Measurements from ENCODE around the gene CNTFR.

CNTFR gene

DNA sequence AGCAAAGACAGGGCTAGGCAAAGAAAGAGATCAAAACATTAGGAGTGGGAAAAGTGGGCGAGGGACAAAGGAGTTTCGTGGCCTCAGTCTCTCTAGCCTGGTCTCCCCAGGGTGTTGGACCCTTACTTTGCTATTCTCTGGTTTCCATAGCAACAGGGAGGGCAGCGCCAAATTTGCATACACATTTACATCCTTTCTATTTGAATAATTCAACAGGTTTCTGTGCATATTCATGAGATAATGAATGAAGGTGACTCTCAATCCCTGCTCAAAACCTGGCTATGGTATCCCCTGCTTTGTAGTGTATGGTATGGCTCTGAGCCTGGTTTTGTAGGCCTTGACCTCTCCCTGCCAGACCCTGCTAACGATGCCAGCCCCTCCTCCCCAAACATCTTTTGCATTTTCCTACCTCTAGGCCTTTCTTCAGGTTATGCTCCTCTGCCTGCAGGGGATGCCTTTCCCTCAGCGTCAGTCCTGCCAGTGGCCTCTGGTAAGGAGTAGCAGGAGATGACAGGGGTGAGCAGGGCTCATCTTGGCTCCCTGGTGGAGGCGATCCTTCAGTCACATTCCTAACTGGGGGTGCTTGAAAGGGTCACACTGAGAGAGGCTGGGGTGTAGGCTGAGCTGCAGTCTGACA lies 12.5 kb upstream of the CNTFR start:
- DNase-seq (ENCODE audit: low read depth in 1 of 2, low spot score in 1 of 2): no peak
- Histone ChIP-seq H3K27ac (replicated peaks) (no peak overlapping the region), H3K4me3 (replicated peaks; ENCODE audit: insufficient read depth, low read length) (no peak overlapping the region), H3K27me3 (ENCODE audit: insufficient read depth, poor library complexity, severe bottlenecking) (no peaks in the 10 kb centered on the region)
- TF ChIP-seq POLR2AphosphoS5 (IDR thresholded peaks at IDR 0.05; ENCODE audit: low read depth) (no peak), GABPA (IDR thresholded peaks at IDR 0.05; ENCODE audit: low read depth) (no peak)

DNA sequence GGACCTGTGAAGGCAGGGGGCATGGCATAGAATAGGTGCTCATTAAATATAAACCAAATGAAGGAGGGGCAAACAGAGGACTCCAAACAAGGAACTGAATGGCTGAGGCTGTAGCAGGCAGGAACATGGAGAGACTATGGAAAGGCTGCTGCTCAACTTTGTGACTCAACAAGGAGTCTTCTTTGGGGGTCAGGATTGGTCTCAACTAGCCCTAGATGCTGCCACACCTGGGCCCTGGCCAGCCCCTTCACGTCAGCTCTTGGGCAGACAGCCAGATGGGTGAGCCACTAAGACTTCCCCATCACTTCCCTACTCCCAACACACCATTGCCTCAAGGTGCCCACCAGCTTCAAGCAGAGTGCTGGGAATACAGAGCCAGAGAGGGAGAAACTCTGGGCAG lies 11.4 kb upstream of the CNTFR start:
- Histone ChIP-seq H3K27ac (replicated peaks) (no peak overlapping the region), H3K27me3 (ENCODE audit: insufficient read depth, poor library complexity, severe bottlenecking) (no peaks in the 10 kb centered on the region), H3K4me3 (replicated peaks; ENCODE audit: insufficient read depth, low read length) (no peak overlapping the region)
- TF ChIP-seq SPI1 (IDR thresholded peaks at IDR 0.05; ENCODE audit: borderline replicate concordance, low read depth) (no peak), GABPA (IDR thresholded peaks at IDR 0.05; ENCODE audit: low read depth) (no peak), POLR2AphosphoS5 (IDR thresholded peaks at IDR 0.05; ENCODE audit: low read depth) (no peak)
- TF ChIP-seq, protein P1, sequence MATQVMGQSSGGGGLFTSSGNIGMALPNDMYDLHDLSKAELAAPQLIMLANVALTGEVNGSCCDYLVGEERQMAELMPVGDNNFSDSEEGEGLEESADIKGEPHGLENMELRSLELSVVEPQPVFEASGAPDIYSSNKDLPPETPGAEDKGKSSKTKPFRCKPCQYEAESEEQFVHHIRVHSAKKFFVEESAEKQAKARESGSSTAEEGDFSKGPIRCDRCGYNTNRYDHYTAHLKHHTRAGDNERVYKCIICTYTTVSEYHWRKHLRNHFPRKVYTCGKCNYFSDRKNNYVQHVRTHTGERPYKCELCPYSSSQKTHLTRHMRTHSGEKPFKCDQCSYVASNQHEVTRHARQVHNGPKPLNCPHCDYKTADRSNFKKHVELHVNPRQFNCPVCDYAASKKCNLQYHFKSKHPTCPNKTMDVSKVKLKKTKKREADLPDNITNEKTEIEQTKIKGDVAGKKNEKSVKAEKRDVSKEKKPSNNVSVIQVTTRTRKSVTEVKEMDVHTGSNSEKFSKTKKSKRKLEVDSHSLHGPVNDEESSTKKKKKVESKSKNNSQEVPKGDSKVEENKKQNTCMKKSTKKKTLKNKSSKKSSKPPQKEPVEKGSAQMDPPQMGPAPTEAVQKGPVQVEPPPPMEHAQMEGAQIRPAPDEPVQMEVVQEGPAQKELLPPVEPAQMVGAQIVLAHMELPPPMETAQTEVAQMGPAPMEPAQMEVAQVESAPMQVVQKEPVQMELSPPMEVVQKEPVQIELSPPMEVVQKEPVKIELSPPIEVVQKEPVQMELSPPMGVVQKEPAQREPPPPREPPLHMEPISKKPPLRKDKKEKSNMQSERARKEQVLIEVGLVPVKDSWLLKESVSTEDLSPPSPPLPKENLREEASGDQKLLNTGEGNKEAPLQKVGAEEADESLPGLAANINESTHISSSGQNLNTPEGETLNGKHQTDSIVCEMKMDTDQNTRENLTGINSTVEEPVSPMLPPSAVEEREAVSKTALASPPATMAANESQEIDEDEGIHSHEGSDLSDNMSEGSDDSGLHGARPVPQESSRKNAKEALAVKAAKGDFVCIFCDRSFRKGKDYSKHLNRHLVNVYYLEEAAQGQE (IDR thresholded peaks at IDR 0.05; ENCODE audit: insufficient replicate concordance, low read depth): no peak
- TF ChIP-seq, protein P2, sequence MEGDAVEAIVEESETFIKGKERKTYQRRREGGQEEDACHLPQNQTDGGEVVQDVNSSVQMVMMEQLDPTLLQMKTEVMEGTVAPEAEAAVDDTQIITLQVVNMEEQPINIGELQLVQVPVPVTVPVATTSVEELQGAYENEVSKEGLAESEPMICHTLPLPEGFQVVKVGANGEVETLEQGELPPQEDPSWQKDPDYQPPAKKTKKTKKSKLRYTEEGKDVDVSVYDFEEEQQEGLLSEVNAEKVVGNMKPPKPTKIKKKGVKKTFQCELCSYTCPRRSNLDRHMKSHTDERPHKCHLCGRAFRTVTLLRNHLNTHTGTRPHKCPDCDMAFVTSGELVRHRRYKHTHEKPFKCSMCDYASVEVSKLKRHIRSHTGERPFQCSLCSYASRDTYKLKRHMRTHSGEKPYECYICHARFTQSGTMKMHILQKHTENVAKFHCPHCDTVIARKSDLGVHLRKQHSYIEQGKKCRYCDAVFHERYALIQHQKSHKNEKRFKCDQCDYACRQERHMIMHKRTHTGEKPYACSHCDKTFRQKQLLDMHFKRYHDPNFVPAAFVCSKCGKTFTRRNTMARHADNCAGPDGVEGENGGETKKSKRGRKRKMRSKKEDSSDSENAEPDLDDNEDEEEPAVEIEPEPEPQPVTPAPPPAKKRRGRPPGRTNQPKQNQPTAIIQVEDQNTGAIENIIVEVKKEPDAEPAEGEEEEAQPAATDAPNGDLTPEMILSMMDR (IDR thresholded peaks at IDR 0.05; ENCODE audit: insufficient read depth, low read length): no peak
- DNase-seq (ENCODE audit: low read depth in 1 of 2, low spot score in 1 of 2): no peak

DNA sequence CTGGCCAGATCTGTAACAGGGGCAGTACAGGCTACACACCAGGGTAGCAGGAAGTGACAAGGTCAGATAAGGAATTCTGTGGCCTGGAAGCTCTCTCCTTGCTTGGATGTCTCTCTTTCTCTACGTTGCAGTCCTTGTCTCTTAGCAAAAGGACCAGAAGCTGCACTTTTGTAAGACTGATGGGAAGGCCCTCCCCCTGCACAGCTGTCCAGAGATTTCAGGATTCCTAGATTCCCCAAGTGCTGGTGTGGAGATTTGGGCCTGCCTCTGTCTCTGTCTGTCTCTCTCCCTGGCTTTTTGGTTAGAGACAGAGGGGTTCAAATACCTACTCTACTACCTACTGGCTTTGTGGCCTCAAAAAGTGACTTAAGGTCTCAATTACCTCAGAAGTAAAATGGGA lies 10.0 kb upstream of the CNTFR start:
- Histone ChIP-seq H3K27ac (replicated peaks) (no peak overlapping the region), H3K4me3 (replicated peaks; ENCODE audit: insufficient read depth, low read length) (no peak overlapping the region), H3K27me3 (ENCODE audit: insufficient read depth, poor library complexity, severe bottlenecking) (no peaks in the 10 kb centered on the region)
- no peak for DNase-seq (ENCODE audit: low read depth in 1 of 2, low spot score in 1 of 2)
- TF ChIP-seq POLR2AphosphoS5 (IDR thresholded peaks at IDR 0.05; ENCODE audit: low read depth) (no peak), GABPA (IDR thresholded peaks at IDR 0.05; ENCODE audit: low read depth) (no peak), SPI1 (IDR thresholded peaks at IDR 0.05; ENCODE audit: borderline replicate concordance, low read depth) (no peak)
- TF ChIP-seq, protein P2 (IDR thresholded peaks at IDR 0.05; ENCODE audit: insufficient read depth, low read length): no peak
- TF ChIP-seq, protein P1 (IDR thresholded peaks at IDR 0.05; ENCODE audit: insufficient replicate concordance, low read depth): no peak

DNA sequence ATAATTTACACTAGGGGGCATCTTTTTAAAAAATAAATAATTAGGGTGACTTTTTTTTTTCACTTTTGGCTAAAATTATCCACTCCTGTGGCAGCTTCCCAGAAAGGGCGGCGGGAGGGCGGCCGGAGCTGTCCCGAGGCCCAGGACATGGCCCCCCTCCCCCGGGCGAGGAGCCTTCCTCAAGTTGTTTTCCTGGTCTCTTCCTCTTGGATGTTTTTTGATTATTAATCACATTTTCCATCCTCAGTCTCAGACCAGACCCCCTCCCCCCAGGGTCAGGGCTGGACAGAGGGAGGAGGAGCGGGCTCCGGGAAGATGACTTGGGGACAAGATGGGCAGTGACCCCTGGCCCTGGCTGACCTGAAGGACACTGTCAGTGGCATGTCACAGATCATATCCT lies 4.7 kb upstream of the CNTFR start:
- Histone ChIP-seq H3K4me3 (replicated peaks; ENCODE audit: insufficient read depth, low read length) (no peak overlapping the region), H3K27ac (replicated peaks) (no peak overlapping the region), H3K27me3 (ENCODE audit: insufficient read depth, poor library complexity, severe bottlenecking) (peaks cover 38% of the 10 kb centered on the region)
- no peak for DNase-seq (ENCODE audit: low read depth in 1 of 2, low spot score in 1 of 2)
- TF ChIP-seq POLR2AphosphoS5 (IDR thresholded peaks at IDR 0.05; ENCODE audit: low read depth) (no peak), SPI1 (IDR thresholded peaks at IDR 0.05; ENCODE audit: borderline replicate concordance, low read depth) (no peak), GABPA (IDR thresholded peaks at IDR 0.05; ENCODE audit: low read depth) (no peak)
- TF ChIP-seq, protein P2 (IDR thresholded peaks at IDR 0.05; ENCODE audit: insufficient read depth, low read length): no peak
- TF ChIP-seq, protein P1 (IDR thresholded peaks at IDR 0.05; ENCODE audit: insufficient replicate concordance, low read depth): no peak
